HFF-Myc (cell line): ENCODE data around the gene CADM3.

ENCODE experiments used
- DNase-seq: peaks from one replicate; pipeline ENCODE4 v3.0.0-alpha.2; 2011; ENCODE audit warnings: low read depth; ENCODE audit errors: extremely low read depth
- H3K4me3 ChIP-seq: replicated peaks from 2 replicates; pipeline ENCODE4 v1.5.1; 2011; ENCODE audit warnings: low read depth, mild to moderate bottlenecking, control low read depth, low read length
- TF ChIP-seq, protein P1 (sequence below): IDR thresholded peaks from 2 replicates; pipeline ENCODE4 v1.5.1; 2012; ENCODE audit warnings: mild to moderate bottlenecking, low read depth, low read length, control low read depth; ENCODE audit errors: missing control alignments

Gene CADM3

GRCh38 chr1:159228554-159228953 is 57.1 kb downstream of the CADM3 start:
- no peak for DNase-seq
- H3K4me3 ChIP-seq = no peak overlapping the region
- TF ChIP-seq, protein P1, sequence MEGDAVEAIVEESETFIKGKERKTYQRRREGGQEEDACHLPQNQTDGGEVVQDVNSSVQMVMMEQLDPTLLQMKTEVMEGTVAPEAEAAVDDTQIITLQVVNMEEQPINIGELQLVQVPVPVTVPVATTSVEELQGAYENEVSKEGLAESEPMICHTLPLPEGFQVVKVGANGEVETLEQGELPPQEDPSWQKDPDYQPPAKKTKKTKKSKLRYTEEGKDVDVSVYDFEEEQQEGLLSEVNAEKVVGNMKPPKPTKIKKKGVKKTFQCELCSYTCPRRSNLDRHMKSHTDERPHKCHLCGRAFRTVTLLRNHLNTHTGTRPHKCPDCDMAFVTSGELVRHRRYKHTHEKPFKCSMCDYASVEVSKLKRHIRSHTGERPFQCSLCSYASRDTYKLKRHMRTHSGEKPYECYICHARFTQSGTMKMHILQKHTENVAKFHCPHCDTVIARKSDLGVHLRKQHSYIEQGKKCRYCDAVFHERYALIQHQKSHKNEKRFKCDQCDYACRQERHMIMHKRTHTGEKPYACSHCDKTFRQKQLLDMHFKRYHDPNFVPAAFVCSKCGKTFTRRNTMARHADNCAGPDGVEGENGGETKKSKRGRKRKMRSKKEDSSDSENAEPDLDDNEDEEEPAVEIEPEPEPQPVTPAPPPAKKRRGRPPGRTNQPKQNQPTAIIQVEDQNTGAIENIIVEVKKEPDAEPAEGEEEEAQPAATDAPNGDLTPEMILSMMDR = no peak

- TF ChIP-seq, protein P1 = no peak
- no peak for DNase-seq
- no peak overlapping the region for H3K4me3 ChIP-seq
Measured at GRCh38 chr1:159229260-159229885, 58.0 kb downstream of the CADM3 start.

DNA sequence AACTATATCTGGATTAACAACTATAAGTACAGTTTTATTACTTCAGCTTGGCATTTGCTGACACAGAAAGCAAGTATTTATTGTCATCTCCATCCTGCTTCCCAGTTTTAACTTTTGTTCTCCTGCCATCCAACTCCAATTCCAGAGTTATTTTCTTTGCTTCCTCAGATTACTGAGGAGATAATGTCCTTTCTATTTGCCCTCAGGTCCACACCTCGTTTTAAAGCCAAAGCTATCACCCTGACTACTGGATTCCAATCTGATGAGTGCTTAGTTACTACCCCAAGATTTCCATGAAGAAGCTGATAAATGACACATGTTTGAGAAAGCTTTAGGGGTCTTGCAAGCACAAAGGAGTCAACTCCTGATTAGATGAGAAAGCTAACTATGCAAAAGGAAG is 58.5 kb downstream of the CADM3 start:
- no peak overlapping the region for H3K4me3 ChIP-seq
- DNase-seq = no peak
- TF ChIP-seq, protein P1 = no peak

DNA sequence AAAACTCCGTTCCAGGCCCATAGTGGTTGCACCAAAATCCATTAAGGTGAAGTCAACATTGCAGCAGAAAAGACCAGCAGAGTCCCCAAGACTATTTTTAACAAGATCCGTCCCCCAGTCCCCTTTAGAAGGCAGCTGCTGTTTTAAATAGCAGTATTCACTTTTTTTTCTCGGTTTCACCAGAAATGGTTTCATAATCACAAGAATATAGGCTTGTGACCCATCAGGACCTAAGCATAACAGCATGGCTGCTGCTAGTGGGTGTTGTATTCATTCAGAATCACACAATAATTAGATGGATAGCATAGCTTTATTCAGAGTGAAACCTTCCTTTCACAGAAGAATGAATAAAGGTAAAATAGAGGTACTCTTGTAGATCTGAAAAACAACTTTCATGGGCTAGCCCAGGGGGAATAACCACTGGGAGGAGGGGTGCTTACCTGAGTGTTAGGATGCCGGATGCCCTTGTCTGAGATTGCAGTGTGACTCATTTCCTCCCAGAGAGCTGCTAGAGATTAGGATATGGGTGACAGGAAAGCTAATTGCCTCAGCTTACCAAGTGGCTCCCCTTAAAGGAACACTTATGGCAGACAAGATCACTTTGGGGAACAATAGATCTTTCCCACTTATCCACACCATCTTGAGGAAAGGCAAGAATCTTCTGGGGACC is 68.3 kb downstream of the CADM3 start:
- no peak for DNase-seq
- H3K4me3 ChIP-seq = no peak overlapping the region
- TF ChIP-seq, protein P1 = no peak

DNA sequence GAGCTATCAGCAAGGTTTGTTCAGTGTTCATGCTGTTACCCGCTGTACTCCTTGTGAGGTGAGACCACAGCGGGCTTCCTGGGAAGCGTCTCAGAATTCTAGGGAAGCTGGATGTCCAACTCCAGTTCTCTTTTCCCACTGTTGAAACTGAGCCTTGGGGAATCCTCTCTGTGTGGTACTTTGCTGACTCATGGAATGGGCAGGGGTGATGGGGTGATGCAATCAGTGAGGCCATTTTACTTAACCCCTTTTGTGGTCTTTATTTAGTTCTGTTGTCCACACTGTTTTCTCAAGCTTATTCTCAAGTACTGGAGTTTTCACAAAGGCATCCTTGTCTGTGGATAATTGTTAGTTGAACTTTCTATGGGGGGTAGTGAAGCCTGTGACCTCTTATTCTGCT is 75.9 kb downstream of the CADM3 start:
- TF ChIP-seq, protein P1 = no peak
- no peak for DNase-seq
- H3K4me3 ChIP-seq = no peak overlapping the region

GRCh38 chr1:159248311-159248710 is 76.9 kb downstream of the CADM3 start:
- no peak overlapping the region for H3K4me3 ChIP-seq
- TF ChIP-seq, protein P1 = no peak
- DNase-seq = no peak

DNA sequence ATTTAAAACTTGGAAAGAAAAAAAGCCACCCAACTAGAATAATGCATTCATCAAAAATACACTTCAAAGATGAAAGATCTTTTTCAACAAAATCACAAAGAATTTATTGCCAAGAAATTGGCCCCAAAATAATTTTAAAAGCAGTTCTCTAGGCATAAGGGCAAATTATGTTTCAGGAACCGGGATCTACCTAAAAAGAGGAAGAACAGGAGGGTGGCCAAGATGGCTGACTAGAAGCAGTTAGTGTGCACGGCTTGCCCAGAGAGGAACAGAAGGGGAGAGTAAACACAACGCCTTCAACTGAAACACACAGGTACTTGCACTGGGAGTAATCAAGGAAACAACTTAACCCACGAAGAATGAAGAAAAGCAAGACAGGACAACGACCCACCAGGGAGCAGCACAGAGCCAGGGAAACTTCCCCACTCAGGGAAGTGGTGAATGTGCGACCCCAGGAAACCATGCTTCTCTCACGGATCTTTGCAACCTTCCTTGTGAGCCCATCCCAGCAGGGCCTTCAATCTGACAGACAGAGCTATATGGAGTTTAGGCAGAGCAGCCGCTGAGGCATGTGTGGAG is 79.3 kb downstream of the CADM3 start:
- H3K4me3 ChIP-seq = no peak overlapping the region
- no peak for DNase-seq
- TF ChIP-seq, protein P1 = no peak
